ENCODE results near the gene CAPNS1.

- TF ChIP-seq, protein P1, sequence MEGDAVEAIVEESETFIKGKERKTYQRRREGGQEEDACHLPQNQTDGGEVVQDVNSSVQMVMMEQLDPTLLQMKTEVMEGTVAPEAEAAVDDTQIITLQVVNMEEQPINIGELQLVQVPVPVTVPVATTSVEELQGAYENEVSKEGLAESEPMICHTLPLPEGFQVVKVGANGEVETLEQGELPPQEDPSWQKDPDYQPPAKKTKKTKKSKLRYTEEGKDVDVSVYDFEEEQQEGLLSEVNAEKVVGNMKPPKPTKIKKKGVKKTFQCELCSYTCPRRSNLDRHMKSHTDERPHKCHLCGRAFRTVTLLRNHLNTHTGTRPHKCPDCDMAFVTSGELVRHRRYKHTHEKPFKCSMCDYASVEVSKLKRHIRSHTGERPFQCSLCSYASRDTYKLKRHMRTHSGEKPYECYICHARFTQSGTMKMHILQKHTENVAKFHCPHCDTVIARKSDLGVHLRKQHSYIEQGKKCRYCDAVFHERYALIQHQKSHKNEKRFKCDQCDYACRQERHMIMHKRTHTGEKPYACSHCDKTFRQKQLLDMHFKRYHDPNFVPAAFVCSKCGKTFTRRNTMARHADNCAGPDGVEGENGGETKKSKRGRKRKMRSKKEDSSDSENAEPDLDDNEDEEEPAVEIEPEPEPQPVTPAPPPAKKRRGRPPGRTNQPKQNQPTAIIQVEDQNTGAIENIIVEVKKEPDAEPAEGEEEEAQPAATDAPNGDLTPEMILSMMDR (IDR thresholded peaks at IDR 0.05; ENCODE audit: low read depth, low read length, poor library complexity, severe bottlenecking) = no peak
- no peak for TF ChIP-seq EZH2phosphoT487 (IDR thresholded peaks at IDR 0.05; ENCODE audit: borderline replicate concordance, low read length)
Observed at GRCh38 chr19:36106441-36106840, 33.4 kb upstream of the CAPNS1 start.

Data from DOHH2 (cell line).